Neural progenitor cell (in vitro differentiated cells): ENCODE measurements around the gene KLHL29. TPM values are rescaled to one million over a fixed set of nuclear protein-coding genes. Genes with fewer than 3 reads are reported as not detected.

Source experiments
- DNase-seq: peaks from one replicate; pipeline ENCODE4 v3.0.0-alpha.2; 2016; ENCODE audit warnings: low spot score
- H2AFZ ChIP-seq: fragments of 200-600 bp; sonication (generic); replicated peaks from 2 replicates; pipeline ENCODE4 v1.6.1; 2016; ENCODE audit warnings: antibody characterized with exemption
- H3F3A ChIP-seq: fragments of 200-600 bp; sonication (generic); 2 replicates; pipeline ENCODE4 v1.6.1; 2016; ENCODE audit warnings: antibody characterized with exemption, low read depth
- H3K27ac ChIP-seq: fragments of 200-600 bp; sonication (generic); 2 replicates; pipeline ENCODE4 v1.5.1; 2016; ENCODE audit warnings: mild to moderate bottlenecking
- H3K27me3 ChIP-seq: fragments of 200-600 bp; sonication (generic); 2 replicates; pipeline ENCODE4 v1.6.1; 2016; ENCODE audit warnings: mild to moderate bottlenecking, moderate library complexity
- H3K36me3 ChIP-seq: fragments of 200-600 bp; sonication (generic); 2 replicates; pipeline ENCODE4 v1.5.1; 2016
- H3K4me1 ChIP-seq: fragments of 200-600 bp; sonication (generic); 2 replicates; pipeline ENCODE4 v1.6.1; 2016; ENCODE audit warnings: mixed run types
- H3K4me2 ChIP-seq: fragments of 200-600 bp; sonication (generic); 2 replicates; pipeline ENCODE4 v1.6.1; 2016
- H3K4me3 ChIP-seq: fragments of 200-600 bp; sonication (generic); 2 replicates; pipeline ENCODE4 v1.5.1; 2016
- H3K79me2 ChIP-seq: fragments of 200-600 bp; sonication (generic); 2 replicates; pipeline ENCODE4 v1.6.1; 2016; ENCODE audit warnings: low read depth
- H3K9ac ChIP-seq: fragments of 200-600 bp; sonication (generic); 2 replicates; pipeline ENCODE4 v1.6.1; 2016
- H3K9me3 ChIP-seq: fragments of 200-600 bp; sonication (generic); 2 replicates; pipeline ENCODE4 v1.5.1; 2016; ENCODE audit warnings: low read depth
- H4K20me1 ChIP-seq: fragments of 200-600 bp; sonication (generic); 2 replicates; pipeline ENCODE4 v1.6.1; 2016; ENCODE audit warnings: low read depth
- H3K27ac Mint-ChIP-seq: 3 replicates; pipeline ENCODE4 v1.8.0; 2021; ENCODE audit warnings: mixed read lengths
- H3K27me3 Mint-ChIP-seq: 2 replicates; pipeline ENCODE4 v1.8.0; 2022; ENCODE audit warnings: low read depth, mild to moderate bottlenecking, inconsistent platforms, moderate library complexity, mixed read lengths; ENCODE audit not compliant: insufficient read depth
- H3K36me3 Mint-ChIP-seq: 3 replicates; pipeline ENCODE4 v1.8.0; 2021; ENCODE audit warnings: mixed read lengths
- H3K4me1 Mint-ChIP-seq: 3 replicates; pipeline ENCODE4 v1.8.0; 2021; ENCODE audit warnings: mixed read lengths
- H3K4me3 Mint-ChIP-seq: 3 replicates; pipeline ENCODE4 v1.8.0; 2021; ENCODE audit warnings: mild to moderate bottlenecking, moderate library complexity, mixed read lengths
- H3K9me3 Mint-ChIP-seq: 3 replicates; pipeline ENCODE4 v1.8.0; 2020; ENCODE audit warnings: mixed read lengths
- CTCF ChIP-seq: fragments of 200-600 bp; sonication (generic); IDR thresholded peaks from 2 replicates; pipeline ENCODE4 v1.5.1; 2017; ENCODE audit warnings: antibody characterized with exemption, mild to moderate bottlenecking
- EZH2 ChIP-seq: fragments of 200-600 bp; sonication (generic); IDR thresholded peaks from 2 replicates; pipeline ENCODE4 v1.6.1; 2017; ENCODE audit warnings: antibody characterized with exemption, mild to moderate bottlenecking, moderate library complexity
- EZH2phosphoT487 ChIP-seq: fragments of 200-600 bp; sonication (generic); IDR thresholded peaks from 2 replicates; pipeline ENCODE4 v1.6.1; 2017; ENCODE audit warnings: antibody characterized with exemption
- total RNA-seq: library from RNA; depleted of rRNA; stranded (reverse); fragments of >200 nt; gene quantifications from 2 replicates; pipeline ENCODE4 v1.2.3, GENCODE V29; 2015; ENCODE audit warnings: low replicate concordance

The KLHL29 gene
- total RNA-seq, 1 donor from 2014 or later: 1.6 TPM

- Histone ChIP-seq H2AFZ (no peak overlapping the region), H3K4me1 (peaks cover 5% of the 10 kb centered on the region), H4K20me1 (no peaks in the 10 kb centered on the region), H3K9ac (no peak overlapping the region), H3K4me3 (peak overlapping the region; percentile 29), H3K27ac (no peak overlapping the region), H3K4me2 (peak overlapping the region; percentile 49), H3K27me3 (no peaks in the 10 kb centered on the region), H3F3A (no peaks in the 10 kb centered on the region), H3K79me2 (no peaks in the 10 kb centered on the region), H3K9me3 (no peaks in the 10 kb centered on the region), H3K36me3 (no peaks in the 10 kb centered on the region)
- no peak overlapping the region for H3K4me3 Mint-ChIP-seq
- peaks cover 5% of the 10 kb centered on the region for H3K27me3 Mint-ChIP-seq
- no peak for DNase-seq
- H3K27ac Mint-ChIP-seq: no peak overlapping the region
- no peak for TF ChIP-seq EZH2phosphoT487
- TF ChIP-seq CTCF: no peak
- no peak for TF ChIP-seq EZH2
- H3K4me1 Mint-ChIP-seq: peaks cover 58% of the 10 kb centered on the region
- H3K9me3 Mint-ChIP-seq: no peaks in the 10 kb centered on the region
- H3K36me3 Mint-ChIP-seq: peaks cover 2% of the 10 kb centered on the region
These were observed 128.4 kb downstream of the KLHL29 start for GRCh38 chr2:23513245-23513871.

GRCh38 chr2:23513872-23514793 lies 129.2 kb downstream of the KLHL29 start:
- no peaks in the 10 kb centered on the region for H4K20me1 ChIP-seq
- no peak for TF ChIP-seq CTCF
- no peak for TF ChIP-seq EZH2
- no peak for TF ChIP-seq EZH2phosphoT487
- H3K27ac Mint-ChIP-seq: no peak overlapping the region
- no peak overlapping the region for H3K4me2 ChIP-seq
- peaks cover 5% of the 10 kb centered on the region for H3K4me1 ChIP-seq
- H3K4me3 ChIP-seq: no peak overlapping the region
- peaks cover 2% of the 10 kb centered on the region for H3K36me3 Mint-ChIP-seq
- no peaks in the 10 kb centered on the region for H3K79me2 ChIP-seq
- H3K9me3 ChIP-seq: no peaks in the 10 kb centered on the region
- no peaks in the 10 kb centered on the region for H3K36me3 ChIP-seq
- H3K4me3 Mint-ChIP-seq: no peak overlapping the region
- no peak overlapping the region for H3K27ac ChIP-seq
- peaks cover 60% of the 10 kb centered on the region for H3K4me1 Mint-ChIP-seq
- no peak for DNase-seq
- H3K27me3 Mint-ChIP-seq: peaks cover 8% of the 10 kb centered on the region
- H3K9me3 Mint-ChIP-seq: no peaks in the 10 kb centered on the region
- no peaks in the 10 kb centered on the region for H3K27me3 ChIP-seq
- no peak overlapping the region for H2AFZ ChIP-seq
- H3K9ac ChIP-seq: no peak overlapping the region
- no peaks in the 10 kb centered on the region for H3F3A ChIP-seq

DNA sequence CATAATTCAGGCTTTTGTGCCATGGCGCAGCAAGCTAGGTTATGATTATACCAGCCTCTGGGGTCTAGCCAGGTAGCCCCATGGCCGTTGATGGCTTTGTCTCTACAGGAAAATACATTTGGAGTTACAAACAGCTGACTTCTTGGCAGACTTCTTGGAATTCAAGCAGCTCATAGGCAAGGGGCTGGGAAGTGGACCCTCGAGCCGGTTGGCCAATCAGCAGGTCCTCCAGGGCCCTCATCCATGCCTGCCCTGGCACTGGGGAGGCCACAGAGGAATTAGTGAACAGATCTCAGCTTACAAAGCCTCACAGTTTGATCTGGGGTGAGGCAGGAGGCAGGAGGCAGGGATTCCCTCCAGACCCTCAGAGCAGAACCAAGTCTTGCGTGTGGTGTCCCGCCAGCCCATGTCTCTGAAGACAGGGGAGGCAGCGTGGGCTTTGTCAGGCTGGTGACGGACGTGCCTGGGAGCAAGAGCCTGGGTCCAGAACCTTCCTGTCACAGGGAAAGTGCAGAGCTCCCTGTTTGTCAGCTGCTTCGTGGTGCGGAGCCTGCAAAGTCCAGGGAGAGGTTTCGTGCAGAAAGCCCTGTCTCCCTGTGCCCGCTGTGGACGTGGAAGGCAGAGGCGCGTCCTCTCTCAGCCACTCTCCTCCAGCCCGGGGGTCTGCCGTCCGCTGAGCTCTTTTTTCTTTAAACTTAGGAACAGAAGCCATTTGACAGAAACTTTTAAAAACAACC lies 131.7 kb downstream of the KLHL29 start:
- H3K9me3 ChIP-seq: no peaks in the 10 kb centered on the region
- H3K9ac ChIP-seq: no peak overlapping the region
- peaks cover 8% of the 10 kb centered on the region for H3K27me3 Mint-ChIP-seq
- no peak for DNase-seq
- no peaks in the 10 kb centered on the region for H3K9me3 Mint-ChIP-seq
- no peak overlapping the region for H3K4me3 Mint-ChIP-seq
- no peak for TF ChIP-seq EZH2phosphoT487
- no peak for TF ChIP-seq CTCF
- no peak for TF ChIP-seq EZH2
- H3K36me3 ChIP-seq: no peaks in the 10 kb centered on the region
- H3K36me3 Mint-ChIP-seq: peaks cover 2% of the 10 kb centered on the region
- no peaks in the 10 kb centered on the region for H3F3A ChIP-seq
- H3K4me1 ChIP-seq: peaks cover 5% of the 10 kb centered on the region
- peak overlapping the region; percentile 9 for H3K27ac Mint-ChIP-seq
- H4K20me1 ChIP-seq: no peaks in the 10 kb centered on the region
- no peaks in the 10 kb centered on the region for H3K79me2 ChIP-seq
- no peak overlapping the region for H3K4me2 ChIP-seq
- peaks cover 61% of the 10 kb centered on the region for H3K4me1 Mint-ChIP-seq
- H2AFZ ChIP-seq: no peak overlapping the region
- no peak overlapping the region for H3K4me3 ChIP-seq
- H3K27ac ChIP-seq: no peak overlapping the region
- no peaks in the 10 kb centered on the region for H3K27me3 ChIP-seq
